ENCODE measurements around the gene PBX3. TPM values are rescaled to one million over a fixed set of nuclear protein-coding genes. Genes with fewer than 3 reads are reported as not detected.
A peak's percentile ranks its signal among the peaks of the same experiment; 100 is the strongest.

Gene PBX3
- total and polyA plus RNA-seq, 2 of the 13 experiments (the other 11 are each of a cell fraction or from before 2014, with no cell fraction given), result 6.0 to 11.2 TPM

- no peaks in the 10 kb centered on the region for H3K79me2 ChIP-seq (ENCODE audit: insufficient read depth, low read length)
- intact Hi-C loops (cut with micrococcal nuclease; ENCODE audit: unreplicated experiment) (no loop called here), in situ Hi-C loops (cut with HindIII; ENCODE audit: extremely low pct_ligation_motif_present, low pct_unique_long_range_greater_than_20kb) (no loop called here)
- H3K4me1 ChIP-seq (ENCODE audit: insufficient read depth, low read length), result no peaks in the 10 kb centered on the region
- DNase-seq (ENCODE audit: low spot score), result no peak
- WGBS (ENCODE audit: low lambda C conversion rate), result 28% methylated on average over 3 of the region's 3 CpGs
- BruUV-seq (replicated peaks), result no TSS peak
- H3K4me3 ChIP-seq (replicated peaks in 1 of 3; ENCODE audit: insufficient read depth in 1 of 3, low read depth in 2 of 3, low read length in 3 of 3), result no peak overlapping the region
- ATAC-seq, result peak; percentile 37; the same call in 2 of the 3 replicates
- H3K9ac ChIP-seq (ENCODE audit: insufficient read depth, low read depth, low read length), result no peak overlapping the region
- H3K36me3 ChIP-seq (replicated peaks in 1 of 2; ENCODE audit: control insufficient read depth in 1 of 2, insufficient read depth in 2 of 2, low read length in 2 of 2), result no peaks in the 10 kb centered on the region
- TF ChIP-seq SRSF1 (optimal IDR thresholded peaks at IDR 0.05; ENCODE audit: low read depth, low read length), result no peak
- TF ChIP-seq STAG1 (CRISPR knock-in tag; IDR thresholded peaks at IDR 0.05), result peak; percentile 41; the same call in 1 of the 2 replicates
- ChIA-PET POLR2A (no interaction called here), CTCF (ENCODE audit: low intra/inter-chr PET ratio, low total read pairs) (no interaction called here)
- no peak for FAIRE-seq
- no peak overlapping the region for H3K27ac ChIP-seq (ENCODE audit: extremely low read length, insufficient read depth, low read length)
- H4K20me1 ChIP-seq (ENCODE audit: insufficient read depth, low read length), result no peaks in the 10 kb centered on the region
- no peaks in the 10 kb centered on the region for H3K27me3 ChIP-seq (ENCODE audit: control insufficient read depth in 1 of 2, insufficient read depth in 2 of 2, low read length in 2 of 2)
- no peaks in the 10 kb centered on the region for H3K9me3 ChIP-seq (ENCODE audit: low read length)
- H3K4me2 ChIP-seq (ENCODE audit: low read depth, low read length), result no peak overlapping the region; the same call in 1 of the 2 replicates
- no peak overlapping the region for H2AFZ ChIP-seq (ENCODE audit: low read length)
These were observed 223.9 kb downstream of the PBX3 start for GRCh38 chr9:125971050-125971449.

GRCh38 chr9:125972012-125972729 is 225.0 kb downstream of the PBX3 start:
- Histone ChIP-seq H3K27ac (ENCODE audit: extremely low read length, insufficient read depth, low read length) (no peak overlapping the region), H3K79me2 (ENCODE audit: insufficient read depth, low read length) (no peaks in the 10 kb centered on the region), H3K4me3 (replicated peaks in 1 of 3; ENCODE audit: insufficient read depth in 1 of 3, low read depth in 2 of 3, low read length in 3 of 3) (no peak overlapping the region), H3K9ac (ENCODE audit: insufficient read depth, low read depth, low read length) (no peak overlapping the region), H3K9me3 (ENCODE audit: low read length) (no peaks in the 10 kb centered on the region), H3K27me3 (ENCODE audit: control insufficient read depth in 1 of 2, insufficient read depth in 2 of 2, low read length in 2 of 2) (no peaks in the 10 kb centered on the region), H3K4me2 (ENCODE audit: low read depth, low read length) (0 out of 2 replicates have a peak overlapping the region, but pooled peaks have one; percentile 1), H3K4me1 (ENCODE audit: insufficient read depth, low read length) (no peaks in the 10 kb centered on the region), H4K20me1 (ENCODE audit: insufficient read depth, low read length) (no peaks in the 10 kb centered on the region), H2AFZ (ENCODE audit: low read length) (no peak overlapping the region), H3K36me3 (replicated peaks in 1 of 2; ENCODE audit: control insufficient read depth in 1 of 2, insufficient read depth in 2 of 2, low read length in 2 of 2) (no peaks in the 10 kb centered on the region)
- ATAC-seq (peak; percentile 67), DNase-seq (ENCODE audit: low spot score) (no peak), FAIRE-seq (no peak)
- WGBS (ENCODE audit: low lambda C conversion rate), result 100% methylated on average over 3 of the region's 12 CpGs
- CTCF ChIA-PET (ENCODE audit: low intra/inter-chr PET ratio, low total read pairs), result no interaction called here
- POLR2A ChIA-PET, result no interaction called here
- intact Hi-C loops (cut with micrococcal nuclease; ENCODE audit: unreplicated experiment), result no loop called here
- no TSS peak for BruUV-seq (replicated peaks)
- in situ Hi-C loops (cut with HindIII; ENCODE audit: extremely low pct_ligation_motif_present, low pct_unique_long_range_greater_than_20kb), result no loop called here
- TF ChIP-seq ZNF768 (CRISPR knock-in tag; IDR thresholded peaks at IDR 0.05), result peak; percentile 86
- TF ChIP-seq ZBTB21 (CRISPR knock-in tag; IDR thresholded peaks at IDR 0.05), result no peak
- TF ChIP-seq FOXK2 (IDR thresholded peaks at IDR 0.05), result no peak
- no peak for TF ChIP-seq ZNF777 (CRISPR knock-in tag; IDR thresholded peaks at IDR 0.05)
- TF ChIP-seq ZNF816 (CRISPR knock-in tag; IDR thresholded peaks at IDR 0.05; ENCODE audit: borderline replicate concordance), result no peak
- TF ChIP-seq DMAP1 (CRISPR knock-in tag; IDR thresholded peaks at IDR 0.05), result no peak
- no peak for TF ChIP-seq ZNF484 (CRISPR knock-in tag; IDR thresholded peaks at IDR 0.05; ENCODE audit: borderline replicate concordance, low read depth)

All from HepG2 (cell line).